GM23338 (cell line): ENCODE measurements around the gene RNF180.

Experiments
- CTCF ChIP-seq, 2 experiments: fragments of 200-600 bp in 1 of 2; sonication (generic) in 1 of 2; conservative IDR thresholded peaks; 2 replicates each; pipeline versions ENCODE4 v1.5.1 to v1.6.1; 2016 to 2017; ENCODE audit warnings: antibody characterized with exemption in 2 of 2, low read depth in 2 of 2, mild to moderate bottlenecking in 2 of 2, moderate library complexity in 1 of 2
- ETS1 ChIP-seq: IDR thresholded peaks from 2 replicates; pipeline ENCODE4 v1.6.1; 2016; ENCODE audit warnings: antibody characterized with exemption
- EZH2phosphoT487 ChIP-seq: fragments of 200-600 bp; sonication (generic); IDR thresholded peaks from one replicate; pipeline ENCODE4 v1.8.1; 2018; ENCODE audit warnings: antibody characterized with exemption; ENCODE audit not compliant: unreplicated experiment

- no peak for TF ChIP-seq EZH2phosphoT487
- TF ChIP-seq ETS1 = no peak
- no peak for TF ChIP-seq CTCF (conservative IDR thresholded peaks at IDR 0.05; ENCODE audit: low read depth in 2 of 2)
Measured at GRCh38 chr5:64145216-64145895, 20.3 kb upstream of the RNF180 start.
